Posterior cingulate gyrus (tissue), 11 donors: Measurements from ENCODE around the gene ETV7.
"Not testable (repeated sequence)": the region's sequence is repeated elsewhere in the genome, so short reads cannot be mapped to it uniquely, and the experiment has no call there.

Source experiments
- DNase-seq, 10 donors: peaks; one replicate each; pipeline versions ENCODE4 v3.0.0 to v3.0.0-alpha.2; 2020 to 2021; ENCODE audit warnings: mixed read lengths in 3 of 10
- intact Hi-C: fragments of 100-400 bp; cut with DNase I; formaldehyde crosslinking; loops from one replicate; pipeline ENCODE4 v1.15.1; 2023

The ETV7 gene

DNA sequence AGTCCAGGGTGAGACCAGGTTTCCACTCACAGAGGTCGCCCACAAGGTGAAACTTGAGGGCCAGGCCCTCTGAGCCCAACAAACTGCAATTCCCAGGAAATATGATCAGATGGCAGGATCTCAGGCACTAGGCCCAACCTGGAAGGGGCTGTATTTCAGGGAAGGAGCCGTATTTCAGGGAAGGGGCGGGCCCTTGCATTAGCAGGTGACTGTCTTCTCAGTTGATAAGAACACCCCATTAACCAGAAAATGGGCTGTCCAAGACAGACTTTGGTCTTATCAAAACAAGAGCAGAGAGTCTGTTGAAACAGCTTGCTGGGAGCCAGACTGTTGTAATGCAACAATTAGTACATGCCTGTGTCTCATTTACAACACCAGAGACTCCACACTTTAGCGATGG lies 39.8 kb downstream of the ETV7 start:
- intact Hi-C loops, result no loop called here
- peak in 1 of 10 donors; percentile 39 for DNase-seq

DNA sequence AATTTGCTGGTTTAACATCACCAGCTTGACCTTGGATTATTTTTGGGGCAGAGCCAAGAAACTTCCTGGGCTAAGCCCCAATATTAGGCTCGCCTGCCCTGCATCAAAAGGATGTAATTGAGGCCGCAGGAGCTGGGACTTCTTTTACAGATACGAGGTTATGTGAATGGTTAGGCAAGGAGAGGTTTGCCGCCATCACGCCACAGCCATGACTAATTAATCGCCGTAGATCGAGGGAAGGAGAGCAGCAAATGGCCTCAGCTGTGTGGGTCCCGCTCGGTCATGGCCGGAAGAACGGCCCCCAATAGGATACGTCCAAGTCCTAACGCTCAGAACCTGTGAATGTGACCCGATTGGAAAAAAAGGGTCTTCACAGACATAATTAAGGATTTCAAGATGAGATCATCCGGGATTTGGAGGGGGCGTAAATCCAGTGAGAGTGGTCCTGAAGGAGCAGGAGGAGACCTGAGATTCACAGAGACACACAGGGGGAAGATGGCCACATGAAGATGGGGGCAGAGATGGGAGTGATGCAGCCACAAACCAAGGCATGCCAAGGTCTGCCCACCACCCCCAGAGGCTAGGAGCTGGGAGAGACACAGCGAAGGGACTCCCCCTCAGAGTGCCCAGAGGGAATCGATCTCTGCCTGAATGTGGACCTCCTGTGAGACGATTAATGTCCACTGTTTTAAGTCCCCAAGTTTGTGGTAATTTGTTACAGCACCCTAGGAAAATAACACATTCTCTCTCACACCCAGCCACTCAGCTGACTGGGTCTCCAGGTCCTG lies 40.8 kb downstream of the ETV7 start:
- intact Hi-C loops, result no loop called here

DNA sequence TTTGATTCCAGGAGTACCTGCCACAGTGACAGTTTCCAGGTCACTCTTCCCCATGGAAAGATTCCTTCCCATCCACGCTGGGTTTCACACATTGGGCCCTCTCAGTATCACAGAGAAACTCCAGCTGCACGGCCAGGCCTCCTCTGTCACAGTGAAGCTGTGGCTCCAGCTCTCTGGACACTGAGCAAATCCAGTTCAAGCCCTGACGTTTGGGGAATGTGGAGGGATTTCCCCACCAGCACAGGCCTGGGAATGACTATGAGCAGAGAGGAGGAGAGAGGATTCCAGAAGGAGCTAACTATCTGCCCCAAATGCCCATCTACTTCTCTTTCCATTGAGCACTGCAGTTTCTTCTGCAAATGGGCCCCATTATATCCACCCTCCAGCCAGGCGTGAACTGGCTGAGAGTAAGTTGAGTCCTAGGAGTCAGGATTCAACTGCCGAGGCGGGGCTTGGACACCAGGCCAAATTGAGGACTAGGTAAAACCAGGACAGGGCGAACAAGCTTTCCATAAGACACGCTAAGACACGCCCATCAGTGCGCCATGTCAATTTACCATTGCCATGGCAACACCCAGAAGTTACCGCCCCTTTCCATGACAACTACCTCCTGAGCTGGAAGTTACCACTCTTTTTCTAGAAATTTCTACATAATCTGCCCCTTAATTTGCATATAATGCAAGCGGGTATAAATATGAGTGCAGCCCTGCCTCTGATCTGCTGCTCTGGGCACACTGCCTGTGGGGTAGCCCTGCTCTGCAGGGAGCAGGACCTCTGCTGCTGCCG lies 41.6 kb downstream of the ETV7 start:
- intact Hi-C loops, result no loop called here

More for the DNA sequence above, 40.8 kb downstream of the ETV7 start:
- DNase-seq, result peak in 1 of 10 donors; percentile 30

DNA sequence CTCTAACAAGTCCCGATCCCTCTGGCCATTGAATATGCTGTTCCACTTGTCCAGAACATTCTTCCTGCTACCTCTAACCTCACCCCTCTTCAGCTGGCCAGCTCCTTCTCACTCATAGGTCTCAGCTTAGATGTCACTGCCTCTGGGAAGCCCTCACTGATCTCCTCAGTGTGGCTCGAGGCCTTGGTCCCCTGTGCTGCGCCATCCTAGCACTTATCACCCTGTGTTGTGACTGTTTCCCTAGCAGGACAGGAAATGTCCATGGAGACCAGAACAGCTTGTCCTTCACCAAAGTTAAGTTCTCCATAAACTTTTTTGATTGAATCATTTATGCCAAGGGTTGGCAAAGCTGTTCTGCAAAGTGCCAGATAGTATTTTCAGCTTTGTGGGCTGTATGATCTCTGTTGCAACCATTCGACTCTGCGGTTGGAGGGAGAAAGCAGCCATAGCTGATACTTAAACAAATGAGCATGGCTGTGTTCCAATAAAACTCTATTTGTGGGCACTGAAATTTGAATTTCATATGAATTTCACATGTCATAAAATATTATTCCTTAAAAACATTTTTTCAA lies 44.3 kb downstream of the ETV7 start:
- intact Hi-C loops, result loop anchor here (5.0 kb wide), 1 partner anchor 41 kb away; no protein-coding TSS in a partner anchor
- no peak for DNase-seq

More for the DNA sequence above, 41.6 kb downstream of the ETV7 start:
- peak in 1 of 10 donors; percentile 36 for DNase-seq

DNA sequence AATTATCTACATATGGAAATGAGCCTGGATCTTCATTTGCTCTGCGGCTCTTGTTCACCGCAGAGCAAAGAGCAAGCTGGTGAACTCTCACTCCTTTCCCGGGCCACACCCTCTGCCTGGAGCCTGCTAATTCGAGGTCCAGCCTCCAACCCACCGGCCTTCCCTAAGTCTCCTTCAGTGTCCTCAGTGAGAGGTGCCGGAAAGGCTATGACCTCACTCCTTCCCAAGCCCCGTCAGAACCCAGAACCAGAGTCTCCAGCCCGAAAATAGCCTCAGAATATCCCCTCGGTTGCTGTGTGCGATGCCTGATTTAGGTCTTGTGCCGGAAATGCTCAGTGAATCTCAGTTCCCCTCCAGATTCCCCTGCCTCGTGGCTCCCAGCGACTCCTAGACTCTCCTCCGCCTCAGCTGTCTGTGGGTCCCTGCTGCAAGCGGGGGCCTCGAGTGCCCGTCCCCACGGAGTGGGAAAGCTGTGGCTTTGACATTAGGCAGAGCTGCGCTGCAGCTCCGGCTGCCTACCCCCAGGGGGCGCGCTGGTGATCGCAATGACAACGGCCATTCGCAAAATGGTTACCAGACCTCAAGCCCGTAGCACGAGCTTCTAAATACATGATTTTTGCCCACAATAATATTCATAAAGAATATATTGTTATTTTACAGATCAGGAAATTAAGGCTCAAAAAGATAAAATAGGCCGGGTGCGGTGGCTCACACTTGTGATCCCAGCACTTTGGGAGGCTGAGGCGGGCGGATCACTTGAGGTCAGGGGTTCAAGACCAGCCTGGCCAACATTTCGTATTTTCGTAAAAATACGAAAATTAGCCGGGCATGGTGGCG lies 46.6 kb downstream of the ETV7 start:
- DNase-seq, result peak; percentile 37 to 96 (median 78)
- intact Hi-C loops, result loop anchor here (1.0 to 5.0 kb wide), 2 partner anchors 19 to 39 kb away; no protein-coding TSS in a partner anchor

DNA sequence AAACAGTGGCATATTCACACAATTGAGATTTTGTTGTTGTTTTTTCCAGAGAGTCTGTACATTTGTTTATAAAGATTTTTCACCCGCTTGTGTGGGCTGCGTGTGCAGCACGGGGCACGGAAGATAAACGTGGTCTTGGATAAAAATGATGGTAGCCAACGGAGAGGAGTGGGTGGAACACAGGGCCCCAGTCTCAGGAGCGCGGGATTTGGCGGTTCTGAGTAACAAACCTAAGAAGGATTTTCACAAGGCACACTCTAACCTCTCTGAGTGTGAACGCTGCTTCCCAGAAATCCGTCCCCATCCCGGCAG lies 47.2 kb downstream of the ETV7 start:
- intact Hi-C loops, result loop anchor here (5.0 kb wide), 1 partner anchor 38 kb away; no protein-coding TSS in a partner anchor
- DNase-seq, result peak in 1 of 10 donors; percentile 60

DNA sequence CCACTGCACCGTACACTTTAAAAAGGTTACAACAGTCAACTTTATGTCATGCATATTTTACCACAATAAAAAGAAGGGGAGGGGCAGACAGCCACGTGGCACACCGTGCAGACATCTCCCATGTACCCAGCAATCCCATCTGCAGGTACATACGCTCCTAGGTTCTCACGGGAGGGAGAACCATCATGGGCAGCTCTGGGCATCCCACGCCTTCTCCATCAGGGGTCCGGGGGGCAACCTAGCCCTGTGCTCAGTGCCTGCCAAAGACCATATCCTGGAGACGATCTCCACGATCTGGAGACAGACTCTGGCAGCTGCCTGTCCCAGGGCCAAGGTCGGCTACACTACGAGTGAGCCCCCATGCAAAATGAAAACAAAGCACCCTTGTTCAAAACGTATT lies 48.3 kb downstream of the ETV7 start:
- peak in 1 of 10 donors; percentile 43 for DNase-seq
- intact Hi-C loops, result no loop called here

DNA sequence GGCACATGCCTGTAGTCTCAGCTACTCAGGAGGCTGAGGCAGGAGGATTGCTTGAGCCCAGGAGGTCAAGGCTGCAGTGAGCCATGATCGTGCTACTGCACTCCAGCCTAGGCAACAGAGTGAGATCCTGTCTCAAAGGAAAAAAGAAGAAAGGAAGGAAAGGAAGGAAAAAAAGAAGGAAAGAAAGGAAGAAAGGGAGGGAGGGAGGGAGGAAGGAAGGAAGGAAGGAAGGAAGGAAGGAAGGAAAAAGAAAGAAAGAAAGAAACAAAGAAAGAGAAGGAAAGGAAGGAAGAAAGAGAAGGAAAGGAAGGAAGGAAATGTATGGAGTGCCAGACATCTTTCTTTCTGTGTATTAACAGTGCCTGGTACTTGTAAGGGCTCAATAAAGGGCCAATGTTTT lies 49.2 kb downstream of the ETV7 start:
- DNase-seq, intact Hi-C loops: not testable (repeated sequence)

DNA sequence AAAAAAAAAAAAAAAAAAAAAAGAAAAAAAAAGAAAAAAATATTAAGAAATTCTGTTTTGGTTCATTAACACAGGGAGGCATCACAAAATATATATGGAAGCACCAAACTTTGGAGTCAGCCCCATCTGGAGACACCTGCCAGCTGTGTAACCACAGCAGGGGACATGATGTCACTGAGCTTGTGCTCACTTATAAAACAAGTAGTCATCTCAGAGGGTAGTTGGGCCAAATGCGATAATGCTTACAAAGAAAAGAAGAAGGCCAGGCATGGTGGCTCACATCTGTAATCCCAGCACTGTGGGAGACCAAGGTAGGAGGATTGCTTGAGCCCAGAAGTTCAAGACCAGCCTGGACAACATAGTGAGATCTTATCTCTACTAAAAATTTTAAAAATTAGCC lies 49.7 kb downstream of the ETV7 start:
- intact Hi-C loops, result no loop called here
- DNase-seq, result peak in 1 of 10 donors; percentile 31

DNA sequence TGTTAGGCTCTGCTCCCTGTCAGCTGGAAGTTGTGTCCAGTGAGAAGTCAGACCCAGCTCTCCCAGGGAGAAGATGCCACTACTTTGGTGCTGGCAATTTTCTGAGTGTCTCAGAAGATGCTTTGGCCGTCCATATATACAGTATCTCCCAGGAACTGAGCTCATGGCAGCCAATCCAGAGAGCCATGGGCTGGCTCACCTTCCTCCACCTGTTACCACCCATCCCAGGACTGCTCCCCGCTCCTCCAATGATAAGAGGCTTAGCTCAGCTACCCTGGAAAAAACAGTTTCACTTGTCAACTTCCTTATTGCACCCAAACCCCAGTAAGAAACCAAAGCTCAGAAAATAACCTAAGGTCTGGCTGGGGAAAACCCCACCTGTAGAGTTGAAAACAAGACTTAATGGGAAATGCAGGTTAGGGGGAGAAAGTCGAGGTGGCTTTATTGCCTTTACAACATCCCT lies 50.7 kb downstream of the ETV7 start, which contains the start of gene BNIP5:
Gene BNIP5, minus strand, starts transcription at position 110 of the 463 bp plus-strand sequence. CDS start 6,198 bp downstream, outside the sequence.
- peak in 1 of 10 donors; percentile 22 for DNase-seq
- intact Hi-C loops, result no loop called here

DNA sequence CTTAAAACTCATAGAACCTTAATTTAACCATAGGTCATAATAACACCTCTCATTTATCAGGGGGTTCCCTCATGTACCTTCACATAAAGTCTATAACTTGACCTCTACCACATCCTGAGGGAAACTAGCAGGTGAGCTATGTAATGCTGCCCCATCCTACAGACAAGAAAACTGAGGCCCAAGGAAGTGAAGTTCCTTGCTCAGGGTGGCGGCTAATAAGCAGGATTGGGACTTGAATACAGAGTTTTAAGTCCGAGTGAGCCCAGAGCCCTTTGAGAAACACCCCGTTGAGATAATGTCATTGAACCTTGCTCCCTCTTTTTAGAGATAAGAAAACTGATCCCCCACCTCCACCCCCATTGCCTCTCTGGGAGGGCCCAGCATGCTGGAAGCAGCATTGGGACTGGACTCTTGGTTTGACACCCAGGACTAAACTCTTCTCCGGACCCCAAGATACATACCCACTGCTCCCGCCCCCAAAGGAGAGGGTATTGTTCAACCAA lies 51.2 kb downstream of the ETV7 start:
- DNase-seq, result peak in 1 of 10 donors; percentile 18
- intact Hi-C loops, result no loop called here

DNA sequence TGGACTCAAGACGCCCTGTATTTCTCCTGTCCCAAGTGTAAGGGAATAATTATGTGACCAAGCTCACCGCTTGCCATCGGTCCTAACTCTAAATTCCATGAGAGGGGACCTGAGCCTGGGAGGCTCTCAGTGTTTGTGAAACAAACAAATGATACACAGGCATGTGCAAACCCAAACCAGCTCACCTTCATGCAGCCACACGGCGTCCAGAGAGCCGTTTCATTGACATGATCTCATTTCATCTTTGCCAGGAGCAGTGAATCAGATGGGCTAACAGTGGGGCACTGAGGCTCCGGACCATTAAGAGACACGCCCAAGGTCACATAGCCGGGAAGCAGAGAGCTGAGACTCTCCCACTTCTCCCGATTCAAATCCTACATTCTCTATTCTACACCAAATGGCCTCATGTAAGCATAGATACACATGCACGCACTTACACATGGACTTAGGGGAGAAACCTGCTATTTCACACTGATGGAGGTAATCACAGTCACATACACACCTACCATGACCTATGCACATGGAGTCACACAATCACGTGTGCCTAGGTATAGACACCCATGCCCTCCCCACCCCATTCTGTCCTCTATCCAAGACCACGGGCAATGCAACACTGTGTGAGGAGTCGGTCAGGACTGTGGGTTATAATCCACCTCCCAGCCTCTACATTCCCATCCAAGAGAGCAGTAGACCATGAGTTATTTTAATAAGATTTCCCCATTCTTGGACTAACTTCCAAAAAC lies 51.8 kb downstream of the ETV7 start:
- DNase-seq, result peak in 1 of 10 donors; percentile 55

DNA sequence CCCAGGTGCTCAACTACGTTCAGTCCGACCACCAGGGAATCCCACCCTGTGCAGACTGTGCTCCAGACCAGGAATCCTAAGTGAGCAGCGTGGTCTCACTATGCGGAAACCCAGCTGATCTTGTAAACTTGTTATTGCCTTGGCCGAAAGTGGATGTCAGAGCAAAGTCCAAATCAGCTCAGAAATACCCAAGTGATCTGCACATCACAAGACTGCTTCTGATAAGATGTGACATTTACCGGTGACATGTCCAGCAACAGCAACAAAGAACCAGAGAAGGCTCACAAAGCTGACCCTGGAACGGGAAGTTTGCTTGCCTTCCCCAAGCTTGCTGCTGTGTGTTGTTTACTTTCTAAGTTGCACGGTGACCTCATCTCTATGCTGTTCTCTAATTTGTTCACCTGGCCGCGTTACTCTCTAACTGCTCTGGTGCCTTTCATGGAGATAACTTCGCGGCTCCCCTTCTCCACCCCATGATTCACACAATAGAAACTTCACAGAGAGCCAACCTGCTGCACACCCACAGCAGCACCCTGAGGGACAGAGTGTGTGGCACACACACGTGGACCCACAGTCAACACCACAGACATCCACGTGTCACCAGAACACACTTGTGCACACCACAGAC lies 52.5 kb downstream of the ETV7 start:
- intact Hi-C loops, result no loop called here
- peak in 1 of 10 donors; percentile 77 for DNase-seq

More for the DNA sequence above, 51.8 kb downstream of the ETV7 start:
- intact Hi-C loops, result no loop called here

DNA sequence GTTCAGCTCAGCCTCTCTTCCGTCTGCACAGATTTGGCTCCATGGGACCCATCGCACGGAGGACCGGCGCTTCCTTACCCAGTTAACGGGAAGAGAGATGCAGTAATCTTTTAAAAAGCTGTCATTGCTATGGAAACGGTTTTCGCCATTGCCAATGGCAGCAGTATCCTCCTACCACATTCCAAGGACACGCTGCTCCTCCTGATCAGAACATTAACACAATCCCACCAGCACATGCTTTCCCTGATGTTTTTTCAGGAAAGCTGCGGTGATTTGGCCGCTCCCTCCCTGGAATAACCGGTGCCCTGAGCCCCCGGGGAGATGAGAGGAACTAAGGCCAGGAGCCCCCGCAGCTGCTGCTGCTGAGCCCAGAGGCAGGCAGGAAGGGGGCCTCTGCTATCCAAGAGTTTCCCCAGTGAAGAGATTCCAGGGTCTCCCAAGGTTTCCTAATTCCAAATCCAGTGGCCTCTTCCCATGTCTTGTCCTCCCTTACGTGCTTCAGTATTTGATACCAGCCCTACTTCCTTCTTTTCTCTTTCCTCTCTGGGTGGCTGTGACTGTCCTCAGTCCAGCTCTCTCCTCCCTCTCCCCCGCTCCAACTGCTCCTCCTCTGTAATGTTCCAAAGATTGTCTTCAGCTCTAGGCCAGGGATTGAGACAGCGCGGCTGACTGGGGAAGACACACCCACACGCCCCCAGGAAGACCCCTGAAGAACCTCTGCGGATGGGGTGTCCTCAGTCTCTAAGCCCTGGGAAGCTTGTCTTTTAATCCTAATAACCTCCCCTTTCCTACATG lies 53.3 kb downstream of the ETV7 start:
- intact Hi-C loops, result no loop called here
- peak in 8 of 10 donors; percentile 40 to 93 (median 60) for DNase-seq

DNA sequence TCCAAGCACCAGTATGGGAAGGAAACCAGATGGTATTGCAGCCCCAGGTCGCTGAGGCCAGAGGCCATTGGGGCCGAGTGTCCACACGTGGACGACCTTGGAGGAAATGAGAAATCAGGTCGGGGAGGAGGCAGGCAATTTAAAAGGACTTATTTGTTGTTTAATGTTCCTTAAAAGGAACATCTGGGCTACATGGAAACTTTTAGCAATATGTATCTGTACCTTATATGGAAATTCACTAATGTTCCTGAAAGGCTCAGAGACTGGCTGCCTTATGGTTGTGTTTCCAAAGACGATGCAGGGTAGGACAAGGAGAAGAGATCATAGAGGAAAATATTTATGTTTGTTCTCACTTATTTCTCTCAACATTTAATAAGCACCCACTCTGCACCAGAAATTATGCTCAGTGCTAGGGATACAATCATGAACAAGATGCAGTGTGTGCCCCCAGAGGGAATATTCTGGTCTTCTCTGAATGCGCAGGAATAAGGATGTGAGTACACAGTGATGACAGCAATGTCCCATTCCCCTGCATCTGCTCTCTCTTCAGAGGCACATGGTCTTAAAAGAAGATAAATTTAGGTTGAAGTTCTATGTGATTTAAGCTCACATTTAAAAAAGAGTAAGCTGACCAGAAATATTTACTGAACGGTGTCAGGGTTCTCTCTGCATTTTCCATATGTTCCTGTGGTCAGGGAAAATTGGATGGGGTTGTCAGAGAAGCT lies 54.1 kb downstream of the ETV7 start:
- intact Hi-C loops, result no loop called here
- DNase-seq, result no peak

DNA sequence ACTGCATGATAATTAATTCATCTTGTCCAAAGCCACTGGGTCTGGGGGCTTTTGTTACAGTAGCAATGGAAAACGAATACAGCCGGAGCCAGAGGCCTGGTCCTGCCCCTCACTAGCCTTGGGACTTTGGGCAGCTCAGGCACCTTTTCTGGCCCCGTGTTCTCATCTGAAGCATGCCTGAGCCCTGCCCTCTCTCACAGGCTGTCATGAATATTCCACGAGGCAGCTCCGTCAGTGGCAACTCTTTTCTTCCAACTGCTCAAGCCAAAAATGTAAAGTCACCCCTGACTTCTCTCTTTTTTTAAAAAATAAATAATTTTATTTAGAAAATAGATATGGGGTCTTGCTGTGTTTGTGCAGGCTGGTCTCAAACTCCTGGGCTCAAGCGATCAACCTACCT lies 56.1 kb downstream of the ETV7 start:
- peak in 1 of 10 donors; percentile 52 for DNase-seq
- intact Hi-C loops, result no loop called here

DNA sequence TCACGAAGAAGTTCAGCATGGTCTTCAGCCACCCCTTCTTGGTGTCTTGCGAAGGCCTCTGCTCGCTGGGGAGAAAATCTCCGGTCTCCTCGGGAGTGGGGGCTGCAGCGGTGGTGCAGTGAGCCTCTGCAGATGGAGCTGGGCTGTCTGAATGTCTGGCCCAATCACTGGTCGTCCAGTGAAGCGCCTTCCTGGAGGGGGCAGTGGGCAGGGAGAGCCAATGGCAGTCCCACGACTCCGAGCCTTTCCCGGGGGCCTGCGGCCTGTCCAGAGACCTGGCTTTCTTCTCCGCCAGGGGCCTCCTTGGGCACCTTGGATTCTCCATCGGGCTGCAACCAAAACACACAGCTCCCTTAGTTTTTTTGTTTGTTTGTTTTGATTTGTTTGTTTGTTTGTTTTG lies 57.1 kb downstream of the ETV7 start:
- intact Hi-C loops, result no loop called here
- DNase-seq, result peak in 1 of 10 donors; percentile 54
